Subcutaneous abdominal adipose tissue (tissue), 5 donors: ENCODE measurements around the gene FHL3.
A peak's percentile ranks its signal among the peaks of the same experiment; 100 is the strongest.

Source experiments
- H3K27ac ChIP-seq: one replicate; pipeline ENCODE4 v1.7.0; 2013; ENCODE audit warnings: low read depth, mild to moderate bottlenecking, inconsistent platforms, low read length, moderate library complexity
- H3K27me3 ChIP-seq, 5 donors: one replicate each; pipeline ENCODE4 v1.7.0; 2013; ENCODE audit warnings: low read length in 5 of 5, inconsistent platforms in 1 of 5; ENCODE audit not compliant: control insufficient read depth in 5 of 5, insufficient read depth in 4 of 5
- H3K36me3 ChIP-seq, 5 donors: one replicate each; pipeline ENCODE4 v1.7.0; 2013; ENCODE audit warnings: low read length in 5 of 5; ENCODE audit not compliant: control insufficient read depth in 5 of 5, insufficient read depth in 5 of 5
- H3K4me1 ChIP-seq, 5 donors: one replicate each; pipeline ENCODE4 v1.7.0; 2013; ENCODE audit warnings: low read length in 5 of 5, mild to moderate bottlenecking in 3 of 5, moderate library complexity in 1 of 5; ENCODE audit not compliant: control insufficient read depth in 5 of 5, insufficient read depth in 5 of 5
- H3K4me3 ChIP-seq, 5 donors: one replicate each; pipeline ENCODE4 v1.7.0; 2013; ENCODE audit warnings: low read length in 5 of 5, low read depth in 1 of 5
- H3K9ac ChIP-seq, 5 donors: one replicate each; pipeline ENCODE4 v1.7.0; 2013; ENCODE audit warnings: low read length in 5 of 5, mild to moderate bottlenecking in 4 of 5, moderate library complexity in 3 of 5
- H3K9me3 ChIP-seq, 5 donors: one replicate each; pipeline ENCODE4 v1.7.0; 2013; ENCODE audit warnings: low read length in 5 of 5; ENCODE audit not compliant: control insufficient read depth in 5 of 5
- donor health status: healthy.
- donor health status: healthy.
- donor health status: healthy.
- donor health status: healthy.
- donor health status: healthy.

The FHL3 gene

DNA sequence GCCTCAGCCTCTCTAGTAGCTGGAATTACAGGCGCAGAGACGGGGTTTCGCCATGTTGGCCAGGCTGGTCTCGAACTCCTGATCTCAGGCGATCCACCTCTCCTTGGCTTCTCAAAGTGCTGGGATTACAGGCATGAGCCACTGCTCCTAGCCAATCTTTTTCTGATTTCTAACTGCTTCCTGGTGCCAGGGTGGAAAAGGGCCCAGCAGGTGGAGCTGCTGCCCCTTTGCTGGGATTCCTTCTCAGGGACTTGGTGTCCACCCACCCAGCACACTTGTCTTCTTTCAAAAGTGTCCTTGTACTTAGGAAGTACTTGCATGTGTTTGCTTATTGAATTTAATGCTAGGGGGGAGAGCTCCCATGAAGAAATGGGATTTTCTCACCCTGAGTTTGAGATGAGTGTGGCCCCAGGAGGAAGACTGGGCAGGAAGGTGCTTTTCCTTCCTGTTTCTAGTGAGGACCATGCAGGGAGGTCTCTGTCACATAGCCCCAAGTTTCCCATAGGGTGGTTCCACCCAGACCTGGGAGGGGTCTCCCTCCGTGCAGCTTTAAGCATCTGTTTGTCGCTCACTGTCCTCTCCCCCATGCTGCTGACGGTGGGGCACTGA is 21.4 kb upstream of the FHL3 start:
- Histone ChIP-seq H3K27me3 (peaks cover 0 to 11% (median 4%) of the 10 kb centered on the region in 5 donors), H3K9ac (no peak overlapping the region), H3K36me3 (peaks cover 19 to 44% (median 42%) of the 10 kb centered on the region in 5 donors), H3K4me1 (peaks cover 7 to 31% (median 24%) of the 10 kb centered on the region in 5 donors), H3K4me3 (no peak overlapping the region), H3K9me3 (no peaks in the 10 kb centered on the region), H3K27ac (no peak overlapping the region)

- Histone ChIP-seq H3K36me3 (peaks cover 19 to 54% (median 47%) of the 10 kb centered on the region in 5 donors), H3K27me3 (peaks cover 0 to 11% (median 3%) of the 10 kb centered on the region in 5 donors), H3K9ac (no peak overlapping the region), H3K4me3 (no peak overlapping the region), H3K27ac (no peak overlapping the region), H3K4me1 (peaks cover 7 to 27% (median 19%) of the 10 kb centered on the region in 5 donors), H3K9me3 (no peaks in the 10 kb centered on the region)
Observed at GRCh38 chr1:38025664-38026063, 20.4 kb upstream of the FHL3 start.

DNA sequence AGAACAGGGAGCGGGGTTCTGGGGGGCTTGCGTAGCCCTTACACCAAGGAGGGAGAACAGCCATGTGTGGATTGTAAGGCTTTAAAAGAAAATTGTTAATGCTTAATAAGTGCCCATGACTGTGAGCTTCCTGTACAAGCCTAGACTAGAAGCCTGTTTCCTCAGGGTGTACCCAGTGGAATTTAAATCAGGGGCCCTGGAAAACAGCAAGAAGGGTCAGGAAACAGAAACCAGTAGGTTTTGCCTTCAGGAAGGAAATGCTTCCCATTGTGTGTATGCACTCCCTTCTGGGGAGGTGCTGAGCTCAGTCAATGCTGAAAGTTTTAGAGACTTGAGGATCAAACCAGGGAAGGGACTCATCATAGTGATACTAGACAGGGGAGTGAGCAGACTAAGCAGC is 19.9 kb upstream of the FHL3 start:
- H3K9ac ChIP-seq, result no peak overlapping the region
- peaks cover 23 to 58% (median 51%) of the 10 kb centered on the region in 5 donors for H3K36me3 ChIP-seq
- peaks cover 6 to 23% (median 16%) of the 10 kb centered on the region in 5 donors for H3K4me1 ChIP-seq

DNA sequence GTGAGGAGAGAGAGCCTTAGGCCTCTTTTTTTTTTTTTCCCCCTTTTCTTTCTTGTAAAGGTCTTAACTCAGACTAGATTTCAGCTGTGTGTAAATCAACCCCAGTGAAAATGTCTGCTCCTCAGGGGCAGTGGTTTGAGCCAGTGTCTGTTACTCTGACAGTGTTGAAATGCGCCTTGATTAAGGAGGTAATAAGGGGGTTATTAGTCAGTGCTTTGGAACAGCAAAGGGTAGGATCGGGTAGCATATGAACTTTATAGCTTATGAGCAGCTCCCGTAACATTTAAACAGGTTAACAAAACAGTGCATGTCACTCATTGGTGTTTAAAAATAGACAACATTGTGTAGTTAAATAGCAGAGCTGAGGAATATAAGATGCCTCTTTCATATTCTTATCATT is 17.5 kb upstream of the FHL3 start:
- Histone ChIP-seq H3K36me3 (peaks cover 33 to 82% (median 72%) of the 10 kb centered on the region in 5 donors), H3K27ac (no peak overlapping the region), H3K4me3 (no peak overlapping the region), H3K9me3 (no peaks in the 10 kb centered on the region), H3K9ac (no peak overlapping the region), H3K4me1 (peaks cover 0 to 5% (median 0%) of the 10 kb centered on the region in 5 donors), H3K27me3 (no peaks in the 10 kb centered on the region)

More for the DNA sequence above, 19.9 kb upstream of the FHL3 start:
- H3K4me3 ChIP-seq, result no peak overlapping the region
- H3K27ac ChIP-seq, result no peak overlapping the region
- no peaks in the 10 kb centered on the region for H3K9me3 ChIP-seq
- H3K27me3 ChIP-seq, result peaks cover 0 to 11% (median 3%) of the 10 kb centered on the region in 5 donors

DNA sequence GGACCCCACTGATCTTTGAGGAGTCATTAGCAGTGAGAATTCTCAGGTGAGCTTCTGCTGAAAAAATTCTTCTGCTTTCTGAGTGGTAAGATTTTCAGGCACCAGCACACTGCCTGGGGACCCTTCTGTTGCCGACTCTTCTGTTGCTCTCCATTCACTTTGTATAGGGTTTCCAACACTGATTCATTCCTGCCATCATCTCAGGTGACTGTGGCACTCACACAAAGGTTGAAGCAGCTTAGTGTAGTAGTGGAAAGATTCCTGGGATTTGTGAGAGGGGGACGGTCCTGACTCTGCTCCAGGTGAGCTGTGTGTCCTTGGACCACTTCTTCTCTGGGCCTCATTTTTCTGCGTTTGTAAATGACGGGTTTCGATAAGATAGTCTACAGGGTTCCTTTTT is 16.7 kb upstream of the FHL3 start:
- H3K4me3 ChIP-seq, result no peak overlapping the region
- peaks cover 0 to 5% (median 0%) of the 10 kb centered on the region in 5 donors for H3K4me1 ChIP-seq
- no peak overlapping the region for H3K27ac ChIP-seq
- peaks cover 37 to 91% (median 80%) of the 10 kb centered on the region in 5 donors for H3K36me3 ChIP-seq
- H3K9ac ChIP-seq, result no peak overlapping the region
- no peaks in the 10 kb centered on the region for H3K27me3 ChIP-seq
- no peaks in the 10 kb centered on the region for H3K9me3 ChIP-seq

GRCh38 chr1:38020396-38020795 is 15.1 kb upstream of the FHL3 start:
- H3K27me3 ChIP-seq, result no peaks in the 10 kb centered on the region
- no peak overlapping the region for H3K27ac ChIP-seq
- peaks cover 43 to 92% (median 72%) of the 10 kb centered on the region in 5 donors for H3K36me3 ChIP-seq
- no peak overlapping the region for H3K4me3 ChIP-seq
- no peak overlapping the region for H3K9ac ChIP-seq
- H3K4me1 ChIP-seq, result peaks cover 0 to 15% (median 13%) of the 10 kb centered on the region in 5 donors
- H3K9me3 ChIP-seq, result no peaks in the 10 kb centered on the region

DNA sequence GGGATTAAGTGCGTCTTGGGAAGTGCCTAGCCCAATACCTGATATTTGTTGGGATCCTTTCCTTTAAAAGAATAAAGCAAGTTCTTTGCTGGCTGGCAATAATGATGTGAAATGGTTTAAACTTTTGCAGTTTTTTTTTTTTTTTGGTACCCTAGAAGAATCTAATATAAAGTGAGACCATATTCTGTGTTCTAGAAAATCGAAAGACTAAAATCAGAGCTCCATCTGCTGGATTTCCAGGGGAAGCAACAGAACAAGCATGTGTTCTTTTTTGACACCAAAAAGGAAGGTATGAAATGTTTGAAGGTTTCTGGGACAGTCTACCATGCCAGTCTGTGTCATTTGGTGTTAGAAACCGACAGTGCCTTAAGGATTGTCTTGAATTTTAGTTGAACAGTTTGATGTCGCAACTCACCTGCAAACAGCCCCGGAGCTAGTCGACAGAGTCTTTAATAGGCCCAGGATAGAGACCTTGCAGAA is 13.6 kb upstream of the FHL3 start:
- no peaks in the 10 kb centered on the region for H3K27me3 ChIP-seq
- no peak overlapping the region for H3K4me3 ChIP-seq
- no peak overlapping the region for H3K9ac ChIP-seq
- no peaks in the 10 kb centered on the region for H3K9me3 ChIP-seq
- peaks cover 40 to 79% (median 61%) of the 10 kb centered on the region in 5 donors for H3K36me3 ChIP-seq
- H3K4me1 ChIP-seq, result peaks cover 0 to 24% (median 23%) of the 10 kb centered on the region in 5 donors
- no peak overlapping the region for H3K27ac ChIP-seq

- Histone ChIP-seq H3K4me1 (peaks cover 3 to 41% (median 36%) of the 10 kb centered on the region in 5 donors), H3K27ac (peak overlapping the region; percentile 42), H3K9me3 (no peaks in the 10 kb centered on the region), H3K4me3 (peak overlapping the region in 1 of 5 donors; percentile 24), H3K27me3 (no peaks in the 10 kb centered on the region), H3K36me3 (peaks cover 27 to 52% (median 37%) of the 10 kb centered on the region in 5 donors), H3K9ac (peak overlapping the region; percentile 12 to 71 (median 21))
Observed at GRCh38 chr1:38015978-38016725, 10.8 kb upstream of the FHL3 start.

DNA sequence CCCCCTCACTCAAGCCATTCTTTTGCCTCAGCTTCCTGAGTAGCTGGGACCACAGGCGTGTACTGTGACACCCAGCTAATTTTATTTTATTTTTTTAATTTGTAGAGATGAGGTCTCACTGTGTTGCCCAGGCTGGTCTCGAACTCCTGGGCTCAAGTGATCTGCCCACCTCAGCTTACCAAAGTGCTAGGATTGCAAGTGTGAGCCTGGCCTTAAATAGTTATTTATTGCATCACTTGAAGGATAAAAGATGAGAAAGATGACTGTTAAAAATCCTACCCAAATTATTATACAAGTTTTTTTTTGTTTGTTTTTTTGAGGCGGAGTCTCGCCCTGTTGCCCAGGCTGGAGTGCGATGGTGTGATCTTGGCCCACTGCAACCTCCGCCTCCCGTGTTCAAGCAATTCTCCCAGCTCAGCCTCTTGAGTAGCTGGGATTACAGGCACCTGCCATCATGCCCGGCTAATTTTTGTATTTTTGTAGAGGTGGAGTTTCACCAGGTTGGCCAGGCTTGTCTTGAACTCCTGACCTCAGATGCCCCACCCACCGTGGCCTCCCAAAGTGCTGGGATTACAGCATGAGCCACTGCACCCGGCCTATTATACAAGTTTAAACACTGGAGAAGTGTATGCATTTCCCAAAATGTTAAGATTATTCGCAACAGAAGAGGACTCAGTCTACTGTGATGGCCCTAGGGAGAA is 9.6 kb upstream of the FHL3 start:
- H3K9ac ChIP-seq, result no peak overlapping the region
- peaks cover 3 to 41% (median 36%) of the 10 kb centered on the region in 5 donors for H3K4me1 ChIP-seq
- H3K36me3 ChIP-seq, result peaks cover 19 to 39% (median 27%) of the 10 kb centered on the region in 5 donors
- no peak overlapping the region for H3K4me3 ChIP-seq
- H3K27me3 ChIP-seq, result no peaks in the 10 kb centered on the region
- H3K27ac ChIP-seq, result no peak overlapping the region
- no peaks in the 10 kb centered on the region for H3K9me3 ChIP-seq
